H1 (cell line): ENCODE data around the gene B3GALT6. TPM values are rescaled to one million over a fixed set of nuclear protein-coding genes. Genes with fewer than 3 reads are reported as not detected.
A peak's percentile ranks its signal among the peaks of the same experiment; 100 is the strongest.

Experiments used
- CTCF ChIA-PET: fragments of 300-600 bp; sonication (Branson Sonifier 250); formaldehyde crosslinking; loops from one replicate; lab custom pipeline; 2021; ENCODE audit not compliant: partially characterized antibody; lab: Charles Lee
- POLR2A ChIA-PET: fragments of 300-600 bp; sonication (Branson Sonifier 250); formaldehyde crosslinking; loops from one replicate; lab custom pipeline; 2021; ENCODE audit warnings: inconsistent platforms; ENCODE audit not compliant: partially characterized antibody; lab: Charles Lee
- DNase-seq, 2 experiments: peaks; one replicate each; pipeline versions ENCODE4 v3.0.0 to v3.0.0-alpha.2; 2010 to 2022; ENCODE audit warnings: low spot score in 2 of 2, low read depth in 1 of 2, mixed read lengths in 1 of 2
- FAIRE-seq: peaks from 2 replicates; lab custom pipeline; 2011; peaks lifted over from hg19 to GRCh38; lab: Jason Lieb, UNC
- H2AFZ ChIP-seq: 2 replicates; pipeline ENCODE4 v1.8.1; 2012; ENCODE audit warnings: low read length, inconsistent platforms
- H2AK5ac ChIP-seq: 2 replicates; pipeline ENCODE4 v1.6.1; 2013; ENCODE audit warnings: low read depth, low read length
- H2BK120ac ChIP-seq: replicated peaks from 2 replicates; pipeline ENCODE3; 2013; ENCODE audit warnings: low read depth, low read length, inconsistent platforms
- H2BK12ac ChIP-seq: 2 replicates; pipeline ENCODE4 v1.6.1; 2013; ENCODE audit warnings: low read depth, low read length
- H2BK15ac ChIP-seq: 2 replicates; pipeline ENCODE4 v1.6.1; 2013; ENCODE audit warnings: low read length
- H2BK20ac ChIP-seq: 2 replicates; pipeline ENCODE4 v1.6.1; 2013; ENCODE audit warnings: low read length
- H2BK5ac ChIP-seq: 2 replicates; pipeline ENCODE4 v1.6.1; 2013; ENCODE audit warnings: low read depth, low read length
- H3K14ac ChIP-seq: 2 replicates; pipeline ENCODE4 v1.6.1; 2013; ENCODE audit warnings: inconsistent platforms; ENCODE audit not compliant: insufficient read length
- H3K18ac ChIP-seq: 2 replicates; pipeline ENCODE4 v1.6.1; 2013; ENCODE audit warnings: low read length; ENCODE audit errors: extremely low read depth
- H3K23ac ChIP-seq: 2 replicates; pipeline ENCODE4 v1.6.1; 2013; ENCODE audit warnings: inconsistent platforms; ENCODE audit not compliant: insufficient read length
- H3K23me2 ChIP-seq: 2 replicates; pipeline ENCODE4 v1.6.1; 2013; ENCODE audit warnings: low read depth, low read length
- H3K27ac ChIP-seq: 2 replicates; pipeline ENCODE4 v1.6.1; 2011; ENCODE audit warnings: low read depth, low read length, inconsistent platforms
- H3K27me3 ChIP-seq, 4 experiments: replicated peaks in 1 of 4; 1 replicate in 1 of 4; 2 replicates in 3 of 4; pipeline versions ENCODE4 v1.6.1 to v1.8.1; 2011 to 2013; ENCODE audit warnings: low read length in 3 of 4, mild to moderate bottlenecking in 3 of 4, inconsistent platforms in 2 of 4, mixed read lengths in 2 of 4, moderate library complexity in 1 of 4; ENCODE audit not compliant: control insufficient read depth in 3 of 4, insufficient read depth in 3 of 4; ENCODE audit errors: extremely low read depth in 1 of 4
- H3K36me3 ChIP-seq, 4 experiments: 2 replicates each; pipeline versions ENCODE4 v1.6.1 to v1.8.1; 2011 to 2013; ENCODE audit warnings: mild to moderate bottlenecking in 4 of 4, low read length in 3 of 4, moderate library complexity in 2 of 4, control low read depth in 1 of 4, inconsistent platforms in 1 of 4; ENCODE audit not compliant: insufficient read depth in 4 of 4, control insufficient read depth in 2 of 4
- H3K4ac ChIP-seq: replicated peaks from 2 replicates; pipeline ENCODE3; 2013; ENCODE audit warnings: low read length, low read depth, mixed read lengths, inconsistent platforms; ENCODE audit not compliant: insufficient read length
- H3K4me1 ChIP-seq, 4 experiments: replicated peaks in 1 of 4; 1 replicate in 1 of 4; 2 replicates in 3 of 4; pipeline versions ENCODE4 v1.6.1 to v1.8.1; 2011 to 2013; ENCODE audit warnings: low read length in 3 of 4, inconsistent platforms in 2 of 4, mixed read lengths in 1 of 4; ENCODE audit not compliant: insufficient read depth in 4 of 4, control insufficient read depth in 3 of 4
- H3K4me2 ChIP-seq, 2 experiments: 2 replicates each; pipeline versions ENCODE4 v1.6.1 to v1.8.1; 2011 to 2013; ENCODE audit warnings: low read depth in 2 of 2, low read length in 2 of 2, control low read depth in 1 of 2, inconsistent platforms in 1 of 2, mild to moderate bottlenecking in 1 of 2; ENCODE audit not compliant: insufficient read depth in 1 of 2
- H3K4me3 ChIP-seq, 4 experiments: fragments of 200-600, 300-600 bp in 1 of 4; sonication (generic), shearing (Covaris generic), sonication (Bioruptor Twin) in 1 of 4; 2 replicates each; pipeline versions ENCODE4 v1.5.1 to v1.8.1; 2011 to 2016; ENCODE audit warnings: low read length in 4 of 4, low read depth in 3 of 4, control low read depth in 2 of 4, inconsistent platforms in 2 of 4, mild to moderate bottlenecking in 2 of 4, mixed read lengths in 1 of 4, moderate library complexity in 1 of 4; ENCODE audit not compliant: insufficient read depth in 2 of 4; ENCODE audit errors: extremely low read depth in 1 of 4
- H3K56ac ChIP-seq: replicated peaks from 2 replicates; pipeline ENCODE3; 2013; ENCODE audit warnings: low read depth, mild to moderate bottlenecking, mixed read lengths, low read length, inconsistent platforms; ENCODE audit not compliant: insufficient read length
- H3K79me1 ChIP-seq: 2 replicates; pipeline ENCODE4 v1.6.1; 2013; ENCODE audit warnings: low read depth, low read length, control low read depth
- H3K79me2 ChIP-seq, 2 experiments: 2 replicates each; pipeline versions ENCODE4 v1.6.1 to v1.8.1; 2012 to 2013; ENCODE audit warnings: low read length in 2 of 2, mild to moderate bottlenecking in 2 of 2, inconsistent platforms in 1 of 2; ENCODE audit not compliant: insufficient read depth in 2 of 2, control insufficient read depth in 1 of 2
- H3K9ac ChIP-seq, 4 experiments: replicated peaks in 1 of 4; 1 replicate in 1 of 4; 2 replicates in 3 of 4; pipeline versions ENCODE4 v1.6.1 to v1.8.1; 2011 to 2013; ENCODE audit warnings: low read depth in 3 of 4, low read length in 3 of 4, control low read depth in 2 of 4, mild to moderate bottlenecking in 2 of 4, moderate library complexity in 2 of 4, inconsistent platforms in 1 of 4; ENCODE audit errors: extremely low read depth in 1 of 4
- H3K9me3 ChIP-seq, 2 experiments: 2 replicates each; pipeline versions ENCODE4 v1.6.1 to v1.8.1; 2012 to 2013; ENCODE audit warnings: mild to moderate bottlenecking in 2 of 2, moderate library complexity in 2 of 2, control low read depth in 1 of 2, inconsistent platforms in 1 of 2, low read depth in 1 of 2, low read length in 1 of 2, mixed read lengths in 1 of 2; ENCODE audit not compliant: insufficient read depth in 2 of 2
- H4K20me1 ChIP-seq, 2 experiments: replicated peaks in 1 of 2; 2 replicates each; pipeline versions ENCODE3 to v1.8.1; 2011 to 2013; ENCODE audit warnings: inconsistent platforms in 2 of 2, low read length in 2 of 2, mild to moderate bottlenecking in 1 of 2; ENCODE audit not compliant: insufficient read depth in 2 of 2, control insufficient read depth in 1 of 2
- H4K5ac ChIP-seq: 2 replicates; pipeline ENCODE4 v1.6.1; 2013; ENCODE audit warnings: low read length, low read depth, mixed read lengths, inconsistent platforms; ENCODE audit not compliant: insufficient read length
- H4K8ac ChIP-seq: 2 replicates; pipeline ENCODE4 v1.8.0; 2013; ENCODE audit warnings: mild to moderate bottlenecking, moderate library complexity, low read length, inconsistent platforms; ENCODE audit not compliant: insufficient read depth; ENCODE audit errors: extremely low read depth
- H4K91ac ChIP-seq: replicated peaks from 2 replicates; pipeline ENCODE3; 2013; ENCODE audit warnings: low read length, mixed read lengths, inconsistent platforms; ENCODE audit not compliant: insufficient read length
- CHD1 ChIP-seq: IDR thresholded peaks from 2 replicates; pipeline ENCODE4 v1.6.1; 2012; ENCODE audit warnings: low read depth, low read length, improper control_type of control experiment
- CHD2 ChIP-seq: IDR thresholded peaks from 2 replicates; pipeline ENCODE4 v1.6.1; 2012; ENCODE audit warnings: low read length, improper control_type of control experiment
- CTBP2 ChIP-seq: IDR thresholded peaks from 2 replicates; pipeline ENCODE4 v1.7.0; 2011; ENCODE audit warnings: borderline replicate concordance, mild to moderate bottlenecking, moderate library complexity, mixed read lengths, low read length; ENCODE audit not compliant: insufficient read depth, insufficient read length
- KDM4A ChIP-seq: IDR thresholded peaks from one replicate; pipeline ENCODE4 v1.7.1; 2012; ENCODE audit warnings: low read depth, mild to moderate bottlenecking, moderate library complexity, low read length, inconsistent platforms; ENCODE audit not compliant: severe bottlenecking
- YY1 ChIP-seq: IDR thresholded peaks from 2 replicates; pipeline ENCODE4 v1.6.1; 2011; ENCODE audit warnings: low read depth, mild to moderate bottlenecking, low read length
- WGBS, 2 experiments: shearing (Covaris generic) in 1 of 2; methylation state at CpG; one replicate each; pipeline versions ENCODE4 v1.1.6 to v1.1.7; 2013 to 2015; ENCODE audit warnings: low lambda C conversion rate in 2 of 2, mixed read lengths in 2 of 2, inconsistent platforms in 1 of 2, low coverage in 1 of 2, missing lambda C conversion rate in 1 of 2; ENCODE audit not compliant: insufficient replicate concordance in 2 of 2, insufficient coverage in 1 of 2, insufficient read length in 1 of 2; ENCODE audit errors: extremely low coverage in 1 of 2, missing lambda C conversion rate in 1 of 2; 5-methylcytosine and 5-hydroxymethylcytosine counted together
- polyA plus RNA-seq, 7 experiments: library from polyadenylated mRNA; depleted of rRNA in 3 of 7; stranded (reverse) in 5 of 7; unstranded in 2 of 7; fragments of >200 nt in 5 of 7; fragments of 200-250 nt in 2 of 7; gene quantifications; 1 replicate in 5 of 7; 2 replicates in 1 of 7; 4 replicates in 1 of 7; pipeline versions ENCODE4 v1.2.1 to v1.2.3, GENCODE V29; 2011 to 2013; ENCODE audit warnings: missing spikeins in 2 of 7, mixed read lengths in 2 of 7
- total RNA-seq: library from RNA; stranded (reverse); fragmentation: NEBNext Ultra II Directional; extraction: Animal tissue kit (Norgen Biotek cat#: 25700); gene quantifications from 2 replicates; pipeline ENCODE4 v1.2.1, GENCODE V29; 2021
- TF ChIP-seq, protein P1 (sequence below): IDR thresholded peaks from 2 replicates; pipeline ENCODE4 v1.6.1; 2012; ENCODE audit warnings: low read length, inconsistent platforms
- TF ChIP-seq, protein P2 (sequence below): IDR thresholded peaks from 2 replicates; pipeline ENCODE4 v1.6.1; 2012; ENCODE audit warnings: inconsistent platforms

The B3GALT6 gene
- total and polyA plus RNA-seq, 2 of the 8 experiments (the other 6 are each of a cell fraction or from before 2014, with no cell fraction given): 18.4 to 20.4 TPM

GRCh38 chr1:1231400-1232207 is 433 bp upstream of the B3GALT6 start, which contains the start of gene SDF4:
TSS of gene SDF4 (minus strand) at chr1:1232001. CDS start at chr1:1228772, 3,229 bp downstream.
- CTCF ChIA-PET: interaction anchor here (0.6 to 1.6 kb wide), 10 partner anchors 8 to 247 kb away, joined by 3 to 6 read pairs (median 4); partner anchors contain the start of gene RNF223
- H3K4me1 ChIP-seq: peaks cover 0 to 6% (median under 1%) of the 10 kb centered on the region in 4 experiments; a peak in 4 of 7 replicates
- peak within 1 kb of the TSS; percentile 81 to 88 for H3K4me2 ChIP-seq
- peaks cover 2 to 22% (median 4%) of the 10 kb centered on the region in 4 experiments; a peak in 4 of 8 replicates for H3K36me3 ChIP-seq
- H3K79me2 ChIP-seq: peaks cover 6 to 34% of the 10 kb centered on the region in 2 experiments; a peak in 3 of 4 replicates
- peak within 1 kb of the TSS; percentile 30 for H3K56ac ChIP-seq
- peak within 1 kb of the TSS; percentile 17; the same call in 1 of the 2 replicates for H2BK12ac ChIP-seq
- H3K4me3 ChIP-seq: peak within 1 kb of the TSS; percentile 86 to 92 (median 90)
- WGBS, 2 experiments: 2% methylated on average over 18 of the region's 99 CpGs; no CpG with 5 or more reads in 1 of the 2 experiments
- H2BK120ac ChIP-seq: no peak within 1 kb of the TSS
- H3K23me2 ChIP-seq: peaks cover 7% of the 10 kb centered on the region
- H3K27ac ChIP-seq: peak within 1 kb of the TSS; percentile 86
- DNase-seq (peak; percentile 76 to 94), FAIRE-seq (no peak)
- peak within 1 kb of the TSS; percentile 91 for H3K4ac ChIP-seq
- peaks cover under 1 to 25% of the 10 kb centered on the region in 2 experiments for H4K20me1 ChIP-seq
- no peak within 1 kb of the TSS for H3K23ac ChIP-seq
- H2BK20ac ChIP-seq: no peak within 1 kb of the TSS
- peak within 1 kb of the TSS; percentile 88; the same call in 1 of the 2 replicates for H2BK15ac ChIP-seq
- H3K14ac ChIP-seq: no peak within 1 kb of the TSS
- H2AFZ ChIP-seq: peak within 1 kb of the TSS; percentile 21; the same call in 1 of the 2 replicates
- H4K8ac ChIP-seq: peak within 1 kb of the TSS; percentile 91
- peak within 1 kb of the TSS; percentile 60; the same call in 1 of the 2 replicates for H3K18ac ChIP-seq
- no peaks in the 10 kb centered on the region; a peak in 1 of 7 replicates for H3K27me3 ChIP-seq
- peaks cover 40% of the 10 kb centered on the region for H3K79me1 ChIP-seq
- no peak within 1 kb of the TSS for H4K5ac ChIP-seq
- POLR2A ChIA-PET: interaction anchor here (0.6 to 2.3 kb wide), 19 partner anchors 8 to 256 kb away, joined by 3 to 12 read pairs (median 4); partner anchors contain the start of genes C1QTNF12 and TNFRSF18
- peak within 1 kb of the TSS; percentile 58 to 89 (median 80) for H3K9ac ChIP-seq
- peak within 1 kb of the TSS; percentile 25; the same call in 1 of the 2 replicates for H2AK5ac ChIP-seq
- H3K9me3 ChIP-seq: peaks cover 0 to 9% of the 10 kb centered on the region in 2 experiments; a peak in 2 of 4 replicates
- peak within 1 kb of the TSS; percentile 15; the same call in 1 of the 2 replicates for H2BK5ac ChIP-seq
- H4K91ac ChIP-seq: no peak within 1 kb of the TSS
- TF ChIP-seq CTBP2 (no peak), CHD2 (peak; percentile 43; the same call in 1 of the 2 replicates), KDM4A (peak; percentile 70), YY1 (peak; percentile 99), CHD1 (no peak)
- TF ChIP-seq, protein P1, sequence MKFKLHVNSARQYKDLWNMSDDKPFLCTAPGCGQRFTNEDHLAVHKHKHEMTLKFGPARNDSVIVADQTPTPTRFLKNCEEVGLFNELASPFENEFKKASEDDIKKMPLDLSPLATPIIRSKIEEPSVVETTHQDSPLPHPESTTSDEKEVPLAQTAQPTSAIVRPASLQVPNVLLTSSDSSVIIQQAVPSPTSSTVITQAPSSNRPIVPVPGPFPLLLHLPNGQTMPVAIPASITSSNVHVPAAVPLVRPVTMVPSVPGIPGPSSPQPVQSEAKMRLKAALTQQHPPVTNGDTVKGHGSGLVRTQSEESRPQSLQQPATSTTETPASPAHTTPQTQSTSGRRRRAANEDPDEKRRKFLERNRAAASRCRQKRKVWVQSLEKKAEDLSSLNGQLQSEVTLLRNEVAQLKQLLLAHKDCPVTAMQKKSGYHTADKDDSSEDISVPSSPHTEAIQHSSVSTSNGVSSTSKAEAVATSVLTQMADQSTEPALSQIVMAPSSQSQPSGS: no peak
- TF ChIP-seq, protein P2, sequence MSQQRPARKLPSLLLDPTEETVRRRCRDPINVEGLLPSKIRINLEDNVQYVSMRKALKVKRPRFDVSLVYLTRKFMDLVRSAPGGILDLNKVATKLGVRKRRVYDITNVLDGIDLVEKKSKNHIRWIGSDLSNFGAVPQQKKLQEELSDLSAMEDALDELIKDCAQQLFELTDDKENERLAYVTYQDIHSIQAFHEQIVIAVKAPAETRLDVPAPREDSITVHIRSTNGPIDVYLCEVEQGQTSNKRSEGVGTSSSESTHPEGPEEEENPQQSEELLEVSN: peak; percentile 32; the same call in 1 of the 2 replicates
